Activated T-cell treated with anti-CD3 and anti-CD28 coated beads, Interleukin-2, amount 50 U/mL, for 48 hours (primary cell): ENCODE data around the gene ARHGAP8.
"Not testable (repeated sequence)": the region's sequence is repeated elsewhere in the genome, so short reads cannot be mapped to it uniquely, and the experiment has no call there.

Experiments
- DNase-seq, 2 experiments: peaks; one replicate each; pipeline ENCODE4 v3.0.0-alpha.2; 2020

ARHGAP8 gene

GRCh38 chr22:44776605-44777363 is 24.4 kb downstream of the ARHGAP8 start:
- DNase-seq: no peak

GRCh38 chr22:44777364-44777755 is 25.0 kb downstream of the ARHGAP8 start:
- no peak for DNase-seq

GRCh38 chr22:44780876-44781449 is 28.6 kb downstream of the ARHGAP8 start:
- DNase-seq: no peak

GRCh38 chr22:44782363-44782963 is 30.1 kb downstream of the ARHGAP8 start:
- no peak for DNase-seq

GRCh38 chr22:44783091-44783490 is 30.7 kb downstream of the ARHGAP8 start:
- DNase-seq: no peak

- no peak for DNase-seq
Observed at GRCh38 chr22:44783581-44783980, 31.2 kb downstream of the ARHGAP8 start.

- no peak for DNase-seq
Observed at GRCh38 chr22:44786136-44786535, 33.8 kb downstream of the ARHGAP8 start.

- no peak for DNase-seq
Observed at GRCh38 chr22:44786610-44787009, 34.2 kb downstream of the ARHGAP8 start.

- no peak for DNase-seq
Observed at GRCh38 chr22:44787832-44788231, 35.5 kb downstream of the ARHGAP8 start.

GRCh38 chr22:44793106-44793505 is 40.7 kb downstream of the ARHGAP8 start:
- no peak for DNase-seq

GRCh38 chr22:44793506-44794172 is 41.3 kb downstream of the ARHGAP8 start:
- no peak for DNase-seq

GRCh38 chr22:44795701-44796630 is 43.6 kb downstream of the ARHGAP8 start:
- DNase-seq: no peak

GRCh38 chr22:44797181-44797725 is 44.9 kb downstream of the ARHGAP8 start:
- no peak for DNase-seq

GRCh38 chr22:44799077-44799945 is 46.9 kb downstream of the ARHGAP8 start:
- no peak for DNase-seq

GRCh38 chr22:44799946-44800634 is 47.7 kb downstream of the ARHGAP8 start:
- not testable (repeated sequence) for DNase-seq

GRCh38 chr22:44801476-44801875 is 49.1 kb downstream of the ARHGAP8 start:
- DNase-seq: no peak

- no peak for DNase-seq
Observed at GRCh38 chr22:44802071-44802700, 49.8 kb downstream of the ARHGAP8 start.

GRCh38 chr22:44802956-44803355 is 50.6 kb downstream of the ARHGAP8 start:
- DNase-seq: no peak

GRCh38 chr22:44804327-44804726 is 52.0 kb downstream of the ARHGAP8 start:
- no peak for DNase-seq

GRCh38 chr22:44805711-44806110 is 53.3 kb downstream of the ARHGAP8 start:
- no peak for DNase-seq
